ENCODE measurements around the gene PAXIP1.
"Not testable (repeated sequence)": the region's sequence is repeated elsewhere in the genome, so short reads cannot be mapped to it uniquely, and the experiment has no call there.

Gene PAXIP1

DNA sequence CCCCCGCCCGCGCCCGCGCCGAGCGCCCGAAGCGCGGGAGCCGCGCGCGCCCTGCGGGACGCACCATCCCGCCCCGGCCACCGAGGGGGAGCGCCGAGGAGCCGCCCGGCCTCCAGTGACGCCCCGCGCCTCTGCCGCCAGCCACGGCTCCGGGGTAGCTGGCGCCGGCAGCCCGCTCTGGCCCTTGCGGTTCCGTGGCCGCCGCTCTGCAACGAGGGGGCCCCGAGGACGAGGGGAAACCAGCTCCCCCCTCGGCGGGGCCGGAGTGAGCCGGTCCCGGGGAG lies at the start of gene PAXIP1:
TSS of gene PAXIP1 (minus strand) at position 33 of the 284 bp plus-strand sequence. CDS start 195 bp downstream, outside the sequence.
- DNase-seq (ENCODE audit: low read depth, low spot score): peak; percentile 52

DNA sequence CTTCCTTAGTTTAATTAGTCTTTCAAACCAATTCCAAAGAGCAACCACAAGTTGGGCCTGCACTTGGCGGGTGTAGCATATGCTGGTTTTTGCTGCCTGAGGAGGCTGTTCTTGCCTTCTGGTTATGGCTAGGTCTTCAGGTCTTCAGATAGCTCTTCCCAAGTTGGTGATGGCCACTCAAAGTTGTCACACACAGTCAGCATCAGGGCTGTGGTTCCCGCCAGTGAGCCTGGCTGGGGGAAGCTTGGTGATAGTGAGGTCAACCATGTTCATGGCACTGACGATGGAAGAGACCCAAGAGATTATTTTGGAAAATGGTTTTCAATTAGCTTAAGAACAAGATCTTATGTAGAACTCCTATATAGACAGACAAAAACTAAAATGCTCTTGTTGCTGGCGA lies 48.4 kb upstream of the PAXIP1 start:
- no peak for DNase-seq (ENCODE audit: low read depth, low spot score)

GRCh38 chr7:155048006-155048405 lies 45.1 kb upstream of the PAXIP1 start:
- no peak for DNase-seq (ENCODE audit: low read depth, low spot score)

- no peak for DNase-seq (ENCODE audit: low read depth, low spot score)
Observed at GRCh38 chr7:155043756-155044155, 40.8 kb upstream of the PAXIP1 start.

DNA sequence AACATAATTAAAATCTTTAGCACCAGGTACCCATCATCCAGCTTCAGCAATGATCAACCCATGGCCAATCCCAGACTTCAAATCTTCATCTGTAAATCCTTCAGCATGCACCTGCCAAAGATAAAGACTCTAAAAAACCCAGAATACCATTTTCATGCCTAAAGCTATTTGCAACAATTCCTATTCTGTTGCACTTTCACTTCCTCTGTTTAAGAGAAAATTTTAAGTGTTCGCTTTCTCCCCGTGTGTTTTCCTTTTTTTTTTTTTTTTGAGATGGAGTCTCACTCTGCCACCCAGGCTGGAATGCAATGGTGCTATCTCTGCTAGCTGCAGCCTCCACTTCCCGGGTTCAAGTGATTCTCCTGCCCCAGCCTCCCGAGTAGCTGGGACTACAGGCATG lies 35.4 kb upstream of the PAXIP1 start:
- no peak for DNase-seq (ENCODE audit: low read depth, low spot score)

DNA sequence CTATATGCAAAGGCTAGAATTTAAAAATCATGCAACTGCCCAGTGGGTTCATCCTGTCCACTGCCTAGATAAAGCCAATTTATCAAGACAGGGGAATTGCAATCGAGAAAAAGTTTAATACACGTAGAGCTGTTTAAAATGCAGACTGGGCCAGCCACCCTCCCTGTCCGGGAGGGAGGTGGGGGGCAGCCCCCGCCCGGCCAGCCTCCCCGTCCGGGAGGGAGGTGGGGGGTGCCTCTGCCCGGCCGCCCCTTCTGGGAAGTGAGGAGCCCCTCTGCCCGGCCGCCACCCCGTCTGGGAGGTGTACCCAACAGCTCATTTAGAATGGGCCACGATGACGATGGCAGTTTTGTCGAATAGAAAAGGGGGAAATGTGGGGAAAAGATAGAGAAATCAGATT lies 31.6 kb upstream of the PAXIP1 start:
- not testable (repeated sequence) for DNase-seq (ENCODE audit: low read depth, low spot score)

GRCh38 chr7:155032978-155033377 lies 30.1 kb upstream of the PAXIP1 start:
- no peak for DNase-seq (ENCODE audit: low read depth, low spot score)

DNA sequence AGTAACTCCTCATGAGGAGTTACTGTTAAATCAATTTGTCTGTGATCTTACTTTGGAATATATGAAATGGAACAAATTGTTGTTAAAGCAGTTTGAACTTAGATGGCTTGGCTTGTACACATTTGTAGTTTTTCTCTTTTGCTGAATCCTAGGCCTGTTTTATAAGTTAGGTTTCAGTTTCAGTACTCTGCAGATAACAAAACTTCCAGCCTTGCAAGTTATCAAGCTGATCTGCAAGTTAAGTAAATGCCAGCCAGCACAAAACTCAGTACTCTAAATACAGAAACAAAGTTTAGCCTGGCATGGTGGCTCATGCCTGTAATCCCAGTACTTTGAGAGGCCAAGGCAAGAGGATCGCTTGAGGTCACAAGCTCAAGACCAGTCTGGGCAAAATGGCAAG lies 25.0 kb upstream of the PAXIP1 start:
- DNase-seq (ENCODE audit: low read depth, low spot score): no peak

DNA sequence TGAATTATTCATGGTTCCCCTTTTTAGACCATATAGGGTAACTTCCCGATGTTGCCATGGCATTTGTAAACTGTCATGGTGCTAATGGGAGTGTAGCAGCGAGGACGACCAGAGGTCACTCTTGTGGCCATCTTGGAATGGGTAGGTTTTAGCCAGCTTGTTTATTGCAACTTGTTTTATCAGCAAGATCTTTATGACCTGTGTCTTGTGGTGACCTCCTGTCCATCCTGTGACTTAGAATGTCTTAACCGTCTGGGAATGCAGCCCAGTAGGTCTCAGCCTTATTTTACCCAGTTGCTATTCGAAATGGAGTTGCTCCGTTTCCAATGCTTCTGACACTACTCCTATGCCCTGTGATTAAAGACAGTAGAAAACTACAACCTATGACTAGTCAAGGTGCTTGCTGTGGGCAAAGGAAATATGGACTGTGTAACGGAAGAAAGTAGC lies 18.8 kb upstream of the PAXIP1 start:
- peak; percentile 15 for DNase-seq (ENCODE audit: low read depth, low spot score)

GRCh38 chr7:155020996-155021395 lies 18.1 kb upstream of the PAXIP1 start:
- DNase-seq (ENCODE audit: low read depth, low spot score): no peak

DNA sequence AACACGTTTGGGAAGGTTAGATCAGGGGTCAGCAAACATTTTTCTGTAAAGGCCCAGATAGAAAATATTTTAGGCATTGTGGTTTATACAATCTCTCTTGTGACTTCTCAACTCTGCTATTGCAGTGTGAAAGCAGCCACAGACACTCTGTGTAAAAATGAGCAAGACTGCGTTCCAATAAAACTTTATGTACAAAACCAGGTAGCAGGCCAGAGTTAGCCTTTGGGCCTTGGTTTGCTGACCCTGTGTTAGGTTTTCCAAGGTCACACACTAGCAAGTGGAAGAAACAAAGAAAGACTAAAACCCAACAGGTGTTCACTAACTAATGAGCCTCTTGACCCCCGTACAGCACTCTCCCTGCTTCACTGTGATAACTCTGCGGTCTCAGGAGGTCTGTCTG lies 14.9 kb upstream of the PAXIP1 start:
- DNase-seq (ENCODE audit: low read depth, low spot score): no peak

GRCh38 chr7:155011086-155011485 lies 8.2 kb upstream of the PAXIP1 start:
- no peak for DNase-seq (ENCODE audit: low read depth, low spot score)

- no peak for DNase-seq (ENCODE audit: low read depth, low spot score)
Observed at GRCh38 chr7:155009570-155010157, 6.7 kb upstream of the PAXIP1 start.

DNA sequence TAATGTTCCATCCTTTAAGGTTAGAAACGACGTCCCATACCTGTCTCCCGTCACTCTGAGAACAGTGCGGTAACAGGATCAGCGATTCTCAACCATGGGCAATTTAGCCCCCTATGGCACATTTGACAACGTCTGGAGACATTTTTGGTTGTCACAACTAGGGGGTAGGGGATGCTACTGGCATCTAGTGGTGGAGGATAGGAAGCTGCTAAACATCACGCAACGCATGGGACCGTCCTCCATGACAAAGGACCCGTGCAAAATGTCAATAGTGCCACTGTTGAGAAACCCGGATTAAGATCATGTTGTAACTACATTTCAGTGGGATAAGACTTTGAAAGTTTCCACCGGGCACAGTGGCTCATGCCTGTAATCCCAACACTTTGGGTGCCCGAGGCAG lies 5.0 kb upstream of the PAXIP1 start:
- DNase-seq (ENCODE audit: low read depth, low spot score): peak; percentile 59

- peak; percentile 82 for DNase-seq (ENCODE audit: low read depth, low spot score)
Observed at GRCh38 chr7:155003376-155004214, 671 bp upstream of the PAXIP1 start.

DNA sequence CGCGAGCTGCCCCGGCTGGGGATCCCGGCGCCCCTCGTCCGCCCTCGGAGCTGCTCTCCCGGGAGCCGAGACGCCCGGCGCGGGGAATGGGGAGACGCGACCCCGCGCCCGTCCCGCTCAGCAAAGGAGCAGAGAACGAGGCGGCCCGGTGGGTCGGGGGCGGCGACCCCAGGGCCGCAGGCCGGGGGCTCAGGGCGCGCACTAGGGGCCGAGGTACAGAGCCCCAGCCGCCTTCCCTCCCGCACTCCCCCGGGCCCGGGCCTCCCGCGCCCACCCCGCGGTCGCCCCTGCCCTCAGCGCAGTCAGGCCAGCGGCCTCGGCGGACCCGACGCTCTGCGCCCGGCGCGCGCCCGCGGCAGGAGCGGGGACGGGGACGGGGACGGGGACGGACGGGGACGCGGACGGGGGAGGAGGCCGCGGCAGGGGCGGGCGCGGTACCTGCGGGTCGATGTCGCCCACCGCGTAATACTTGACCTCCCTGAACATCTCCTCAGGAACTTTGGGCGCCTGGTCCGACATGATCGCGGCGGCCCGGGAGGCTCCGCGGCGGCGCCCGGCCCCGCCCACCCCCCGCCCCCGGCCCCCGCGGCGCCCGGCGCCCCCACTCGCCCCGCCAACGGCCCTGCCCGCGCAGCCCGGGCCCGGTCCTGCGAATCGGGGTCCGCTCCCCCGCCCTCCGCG lies 373 bp downstream of the PAXIP1 start:
- no peak for DNase-seq (ENCODE audit: low read depth, low spot score)

DNA sequence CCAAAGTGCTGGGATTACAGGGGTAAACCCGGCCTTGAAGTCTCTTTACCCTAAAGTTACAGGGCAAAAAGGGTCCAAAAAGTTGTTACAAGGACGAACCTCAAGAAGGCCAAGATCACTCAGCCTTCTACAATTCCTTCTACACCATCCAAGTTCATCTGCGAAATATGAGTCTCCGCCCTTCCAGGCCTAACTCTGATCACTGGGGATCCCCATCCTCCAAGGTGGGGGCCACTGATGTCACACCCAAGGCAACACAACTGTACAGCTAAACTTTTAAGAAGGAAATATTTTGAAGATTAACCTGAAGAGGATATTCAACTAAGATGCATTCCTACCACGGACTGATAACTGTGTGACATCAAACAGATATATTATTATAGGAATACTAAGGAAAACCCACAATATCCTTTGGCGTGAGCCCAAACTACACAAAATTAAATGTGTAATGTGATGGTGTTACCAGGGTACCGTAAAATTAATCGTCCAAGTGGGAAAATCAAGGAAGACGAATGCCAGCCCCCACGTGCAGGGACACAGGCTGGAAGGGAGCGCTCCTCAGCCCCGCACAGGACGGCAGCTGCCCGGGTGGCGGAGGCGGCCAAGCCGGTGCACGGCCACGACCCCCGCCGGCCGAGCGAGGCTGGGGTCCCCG lies 1.0 kb downstream of the PAXIP1 start:
- no peak for DNase-seq (ENCODE audit: low read depth, low spot score)

GRCh38 chr7:155000795-155001194 lies 2.1 kb downstream of the PAXIP1 start:
- no peak for DNase-seq (ENCODE audit: low read depth, low spot score)

GRCh38 chr7:154998481-154998880 lies 4.4 kb downstream of the PAXIP1 start:
- DNase-seq (ENCODE audit: low read depth, low spot score): no peak

- DNase-seq (ENCODE audit: low read depth, low spot score): no peak
Observed at GRCh38 chr7:154997840-154998370, 5.0 kb downstream of the PAXIP1 start.

- peak; percentile 62 for DNase-seq (ENCODE audit: low read depth, low spot score)
Observed at GRCh38 chr7:154996756-154997155, 6.2 kb downstream of the PAXIP1 start.

- no peak for DNase-seq (ENCODE audit: low read depth, low spot score)
Observed at GRCh38 chr7:154996101-154996500, 6.8 kb downstream of the PAXIP1 start.
